PFSK-1 (cell line): Measurements from ENCODE around the gene MBD2.

Source experiments
- FOXP2 ChIP-seq: optimal IDR thresholded peaks from 2 replicates; pipeline ENCODE3; 2011; ENCODE audit warnings: borderline replicate concordance, control low read depth, inconsistent platforms; ENCODE audit not compliant: insufficient read depth; ENCODE audit errors: extremely low read length, extremely low read depth
- POLR2AphosphoS5 ChIP-seq: IDR thresholded peaks from 2 replicates; pipeline ENCODE4 v1.6.1; 2012; ENCODE audit warnings: low read depth, mild to moderate bottlenecking, control low read depth, low read length, moderate library complexity
- SIN3A ChIP-seq: IDR thresholded peaks from 2 replicates; pipeline ENCODE4 v1.6.1; 2012; ENCODE audit warnings: mild to moderate bottlenecking, low read length, moderate library complexity, borderline replicate concordance; ENCODE audit not compliant: insufficient read depth
- TAF1 ChIP-seq: IDR thresholded peaks from 2 replicates; pipeline ENCODE4 v1.6.1; 2012; ENCODE audit warnings: low read length, control low read depth, borderline replicate concordance; ENCODE audit not compliant: insufficient read depth
- TF ChIP-seq, protein P1 (sequence below), 2 experiments: IDR thresholded peaks; 2 replicates each; pipeline versions ENCODE4 v1.6.1 to v1.8.0; 2011 to 2012; ENCODE audit warnings: low read depth in 2 of 2, low read length in 2 of 2, control low read depth in 1 of 2, inconsistent platforms in 1 of 2, mild to moderate bottlenecking in 1 of 2, moderate library complexity in 1 of 2; ENCODE audit not compliant: insufficient read depth in 1 of 2

Gene MBD2

GRCh38 chr18:54254265-54254758 is 29.8 kb upstream of the MBD2 start:
- TF ChIP-seq SIN3A (0 out of 2 replicates have a peak, but pooled peaks have one; percentile 14), FOXP2 (no peak)

DNA sequence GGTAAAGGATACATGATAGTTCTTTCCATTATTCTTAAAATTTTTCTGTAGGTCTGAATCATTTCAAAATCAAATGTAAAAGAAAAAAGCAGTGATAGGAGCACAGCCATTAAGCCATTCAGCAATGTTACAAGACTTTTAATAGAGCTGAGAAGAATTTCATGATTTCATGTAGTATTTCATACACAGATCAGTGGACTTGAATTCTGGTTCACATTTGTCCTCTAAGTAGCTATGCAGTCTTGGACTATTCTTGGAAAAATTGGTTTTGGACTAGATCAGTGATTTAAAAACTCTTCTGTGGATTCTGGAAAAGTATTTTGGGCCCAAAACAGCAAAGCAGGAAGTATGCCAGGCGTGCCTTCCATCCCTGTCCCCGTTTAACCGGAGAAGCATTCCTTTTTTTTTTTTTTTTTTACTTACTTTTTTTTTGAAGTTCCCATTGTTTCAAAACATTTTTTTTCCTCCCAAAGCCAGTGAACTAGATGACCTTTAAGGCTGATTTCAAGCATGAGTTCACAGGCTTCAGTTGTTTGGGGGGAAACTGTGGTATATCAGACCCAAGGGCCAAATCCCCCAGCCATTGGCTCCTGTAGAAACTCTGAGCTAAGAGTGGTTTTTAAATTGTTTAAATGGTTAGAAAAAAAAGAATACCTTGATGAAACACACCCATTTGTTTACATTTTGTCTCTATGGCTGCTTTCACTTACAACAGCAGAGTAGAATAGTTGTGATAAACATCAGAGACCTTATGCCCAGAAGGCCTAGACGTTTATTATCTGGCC is 27.3 kb upstream of the MBD2 start:
- TF ChIP-seq POLR2AphosphoS5, result no peak
- TF ChIP-seq SIN3A, result no peak
- TF ChIP-seq, protein P1, sequence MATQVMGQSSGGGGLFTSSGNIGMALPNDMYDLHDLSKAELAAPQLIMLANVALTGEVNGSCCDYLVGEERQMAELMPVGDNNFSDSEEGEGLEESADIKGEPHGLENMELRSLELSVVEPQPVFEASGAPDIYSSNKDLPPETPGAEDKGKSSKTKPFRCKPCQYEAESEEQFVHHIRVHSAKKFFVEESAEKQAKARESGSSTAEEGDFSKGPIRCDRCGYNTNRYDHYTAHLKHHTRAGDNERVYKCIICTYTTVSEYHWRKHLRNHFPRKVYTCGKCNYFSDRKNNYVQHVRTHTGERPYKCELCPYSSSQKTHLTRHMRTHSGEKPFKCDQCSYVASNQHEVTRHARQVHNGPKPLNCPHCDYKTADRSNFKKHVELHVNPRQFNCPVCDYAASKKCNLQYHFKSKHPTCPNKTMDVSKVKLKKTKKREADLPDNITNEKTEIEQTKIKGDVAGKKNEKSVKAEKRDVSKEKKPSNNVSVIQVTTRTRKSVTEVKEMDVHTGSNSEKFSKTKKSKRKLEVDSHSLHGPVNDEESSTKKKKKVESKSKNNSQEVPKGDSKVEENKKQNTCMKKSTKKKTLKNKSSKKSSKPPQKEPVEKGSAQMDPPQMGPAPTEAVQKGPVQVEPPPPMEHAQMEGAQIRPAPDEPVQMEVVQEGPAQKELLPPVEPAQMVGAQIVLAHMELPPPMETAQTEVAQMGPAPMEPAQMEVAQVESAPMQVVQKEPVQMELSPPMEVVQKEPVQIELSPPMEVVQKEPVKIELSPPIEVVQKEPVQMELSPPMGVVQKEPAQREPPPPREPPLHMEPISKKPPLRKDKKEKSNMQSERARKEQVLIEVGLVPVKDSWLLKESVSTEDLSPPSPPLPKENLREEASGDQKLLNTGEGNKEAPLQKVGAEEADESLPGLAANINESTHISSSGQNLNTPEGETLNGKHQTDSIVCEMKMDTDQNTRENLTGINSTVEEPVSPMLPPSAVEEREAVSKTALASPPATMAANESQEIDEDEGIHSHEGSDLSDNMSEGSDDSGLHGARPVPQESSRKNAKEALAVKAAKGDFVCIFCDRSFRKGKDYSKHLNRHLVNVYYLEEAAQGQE (IDR thresholded peaks at IDR 0.05; ENCODE audit: insufficient read depth in 1 of 2, low read depth in 2 of 2, low read length in 2 of 2), result no peak
- no peak for TF ChIP-seq TAF1
- TF ChIP-seq FOXP2, result no peak

DNA sequence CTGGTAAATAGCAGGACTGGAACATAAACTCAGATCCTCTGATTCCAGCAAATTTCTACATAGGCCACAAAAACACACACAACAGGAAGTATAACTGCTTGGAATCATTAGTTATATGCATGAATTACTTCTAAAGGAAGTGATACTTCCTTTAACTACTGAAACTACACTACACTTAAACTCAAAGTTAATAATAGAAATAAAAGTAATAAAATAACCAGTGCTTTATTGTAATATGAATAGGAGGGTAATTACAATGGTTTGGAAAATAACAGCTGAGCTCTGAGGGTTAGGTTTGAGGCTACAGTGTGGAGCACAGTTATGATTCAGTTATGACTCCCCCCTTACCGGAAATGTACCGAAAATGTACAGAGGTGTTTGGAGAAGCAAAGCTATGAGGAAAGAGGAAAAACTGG is 26.4 kb upstream of the MBD2 start:
- TF ChIP-seq, protein P1 (IDR thresholded peaks at IDR 0.05; ENCODE audit: insufficient read depth in 1 of 2, low read depth in 2 of 2, low read length in 2 of 2), result no peak
- no peak for TF ChIP-seq POLR2AphosphoS5
- TF ChIP-seq SIN3A, result no peak
- TF ChIP-seq TAF1, result no peak
- TF ChIP-seq FOXP2, result no peak

DNA sequence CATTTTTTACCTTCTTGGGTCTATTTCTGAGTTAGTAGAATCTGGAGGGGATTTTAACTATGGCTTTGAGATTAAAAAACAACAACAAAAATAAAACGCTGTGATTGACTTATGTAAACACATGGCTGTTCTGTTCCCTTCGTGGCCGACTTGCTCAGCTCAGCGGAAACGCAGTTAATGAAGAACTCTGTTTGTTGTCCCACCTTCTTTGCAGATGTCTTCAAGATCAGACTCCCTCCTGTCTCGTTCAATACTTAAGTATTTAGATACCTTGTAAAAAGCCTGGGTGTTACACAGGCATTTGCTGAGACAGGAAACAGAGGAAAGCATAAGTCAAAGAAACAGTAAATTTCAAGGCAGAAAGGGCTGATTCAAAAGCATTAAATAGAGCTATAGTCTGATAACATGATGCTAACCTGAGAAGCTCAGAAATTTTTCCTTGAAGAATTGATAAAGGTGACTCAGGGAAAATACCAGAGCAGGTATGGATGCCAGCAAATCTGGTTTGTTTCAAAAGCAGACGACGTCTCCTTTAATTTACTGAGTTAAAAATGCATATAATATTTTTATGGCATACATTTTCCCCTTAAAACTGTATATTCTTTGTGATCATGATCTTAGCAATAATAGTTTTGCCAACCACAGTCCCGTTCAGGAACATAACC is 23.2 kb upstream of the MBD2 start:
- TF ChIP-seq SIN3A (no peak), TAF1 (no peak), POLR2AphosphoS5 (no peak), FOXP2 (no peak)
- TF ChIP-seq, protein P1 (IDR thresholded peaks at IDR 0.05; ENCODE audit: insufficient read depth in 1 of 2, low read depth in 2 of 2, low read length in 2 of 2), result no peak

DNA sequence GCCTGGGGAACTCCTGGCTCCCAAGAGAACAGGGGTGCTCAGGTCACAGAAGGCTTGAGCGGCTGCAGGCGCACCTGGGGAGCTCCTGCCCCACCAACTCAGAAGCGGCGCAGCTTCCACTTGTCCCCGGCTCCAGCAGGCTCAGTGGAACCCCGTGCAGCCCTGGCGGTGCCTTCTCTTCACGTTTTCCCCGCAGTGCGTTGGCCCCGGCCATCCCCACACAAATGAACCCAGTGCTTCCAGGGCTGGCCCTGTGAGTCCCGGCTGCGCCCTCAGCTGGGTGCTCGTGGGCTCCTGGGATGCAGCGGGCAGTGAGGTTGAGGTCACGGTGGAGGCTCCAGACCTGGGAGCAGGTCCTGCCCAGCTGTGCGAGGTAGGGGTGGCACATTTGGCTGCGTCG is 17.9 kb upstream of the MBD2 start:
- TF ChIP-seq SIN3A (no peak), TAF1 (no peak), FOXP2 (no peak)
- TF ChIP-seq, protein P1 (IDR thresholded peaks at IDR 0.05; ENCODE audit: insufficient read depth in 1 of 2, low read depth in 2 of 2, low read length in 2 of 2), result no peak
